Upper lobe of right lung (tissue), 1 donor: ENCODE results near the gene UROC1. TPM values are rescaled to one million over a fixed set of nuclear protein-coding genes. Genes with fewer than 3 reads are reported as not detected.
A peak's percentile ranks its signal among the peaks of the same experiment; 100 is the strongest.

Experiments
- ATAC-seq: fragments of 200-7000 bp; cut with Tn5 transposase; one replicate; pipeline ENCODE4 v1.9.1; 2020; ENCODE audit warnings: mild to moderate bottlenecking, moderate library complexity
- DNase-seq: peaks from one replicate; pipeline ENCODE4 v3.0.0-alpha.2; 2020
- H3K27ac ChIP-seq: fragments of 200-600 bp; one replicate; pipeline ENCODE4 v1.8.0; 2022
- H3K27me3 ChIP-seq: fragments of 200-600 bp; one replicate; pipeline ENCODE4 v1.8.0; 2022; ENCODE audit warnings: mild to moderate bottlenecking
- H3K36me3 ChIP-seq: fragments of 200-600 bp; one replicate; pipeline ENCODE4 v1.8.0; 2022
- H3K4me1 ChIP-seq: fragments of 200-600 bp; one replicate; pipeline ENCODE4 v1.8.0; 2022
- H3K4me3 ChIP-seq: fragments of 200-600 bp; one replicate; pipeline ENCODE4 v1.8.0; 2022; ENCODE audit warnings: mild to moderate bottlenecking
- H3K9me3 ChIP-seq: fragments of 200-600 bp; one replicate; pipeline ENCODE4 v1.8.0; 2022
- intact Hi-C: fragments of 100-400 bp; cut with DNase I; formaldehyde crosslinking; loops from one replicate; pipeline ENCODE4 v1.11.0; 2022
- total RNA-seq: library from RNA; stranded (reverse); fragmentation: NEBNext Ultra II Directional; extraction: Animal tissue kit (Norgen Biotek cat#: 25700); gene quantifications from one replicate; pipeline ENCODE4 v1.2.1, GENCODE V29; 2021
- TF ChIP-seq, protein P1 (sequence below): fragments of 200-600 bp; IDR thresholded peaks from one replicate; pipeline ENCODE4 v1.8.0; 2022; ENCODE audit warnings: antibody characterized with exemption
- donor health status: DM: no; HTN: yes; CAD: no; lungs with severe emphysema.

UROC1 gene
- total RNA-seq, 1 donor from 2014 or later: not detected

DNA sequence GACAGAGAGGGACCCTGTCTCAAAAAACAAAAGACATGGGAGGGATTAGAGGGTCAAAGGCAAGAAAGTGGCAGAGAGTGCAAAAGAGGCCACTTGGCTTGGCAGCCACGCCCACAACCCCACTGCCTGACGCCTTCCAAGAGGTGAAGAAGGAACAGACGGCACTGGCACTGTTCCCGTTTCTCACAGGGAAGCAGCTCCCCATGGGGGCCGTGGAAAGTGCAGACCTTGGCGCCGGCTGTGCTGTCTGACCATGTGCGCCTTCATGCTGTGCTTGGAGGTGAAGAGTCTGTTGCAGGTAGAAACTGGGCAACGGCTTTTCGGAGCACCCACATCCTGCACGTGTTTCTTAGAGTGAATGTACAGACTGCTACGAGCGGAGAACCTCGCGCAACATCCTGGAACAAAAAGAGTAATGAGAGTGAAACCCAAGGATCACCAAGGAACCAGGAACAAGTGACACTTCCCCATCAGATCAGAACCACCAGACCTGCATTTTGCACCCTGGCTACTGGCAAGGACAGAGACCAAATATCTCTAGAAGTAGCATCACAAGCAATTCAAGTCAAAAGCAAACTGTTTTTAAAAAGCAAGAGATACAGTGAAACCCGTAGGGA lies 51.5 kb downstream of the UROC1 start:
- Histone ChIP-seq H3K27me3 (no peaks in the 10 kb centered on the region), H3K4me3 (no peak overlapping the region), H3K36me3 (peaks cover 99% of the 10 kb centered on the region), H3K9me3 (no peaks in the 10 kb centered on the region), H3K4me1 (peaks cover 33% of the 10 kb centered on the region), H3K27ac (peak overlapping the region; percentile 44)
- intact Hi-C loops: no loop called here
- TF ChIP-seq, protein P1, sequence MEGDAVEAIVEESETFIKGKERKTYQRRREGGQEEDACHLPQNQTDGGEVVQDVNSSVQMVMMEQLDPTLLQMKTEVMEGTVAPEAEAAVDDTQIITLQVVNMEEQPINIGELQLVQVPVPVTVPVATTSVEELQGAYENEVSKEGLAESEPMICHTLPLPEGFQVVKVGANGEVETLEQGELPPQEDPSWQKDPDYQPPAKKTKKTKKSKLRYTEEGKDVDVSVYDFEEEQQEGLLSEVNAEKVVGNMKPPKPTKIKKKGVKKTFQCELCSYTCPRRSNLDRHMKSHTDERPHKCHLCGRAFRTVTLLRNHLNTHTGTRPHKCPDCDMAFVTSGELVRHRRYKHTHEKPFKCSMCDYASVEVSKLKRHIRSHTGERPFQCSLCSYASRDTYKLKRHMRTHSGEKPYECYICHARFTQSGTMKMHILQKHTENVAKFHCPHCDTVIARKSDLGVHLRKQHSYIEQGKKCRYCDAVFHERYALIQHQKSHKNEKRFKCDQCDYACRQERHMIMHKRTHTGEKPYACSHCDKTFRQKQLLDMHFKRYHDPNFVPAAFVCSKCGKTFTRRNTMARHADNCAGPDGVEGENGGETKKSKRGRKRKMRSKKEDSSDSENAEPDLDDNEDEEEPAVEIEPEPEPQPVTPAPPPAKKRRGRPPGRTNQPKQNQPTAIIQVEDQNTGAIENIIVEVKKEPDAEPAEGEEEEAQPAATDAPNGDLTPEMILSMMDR: no peak
- peak; percentile 58 for ATAC-seq
- peak; percentile 85 for DNase-seq

DNA sequence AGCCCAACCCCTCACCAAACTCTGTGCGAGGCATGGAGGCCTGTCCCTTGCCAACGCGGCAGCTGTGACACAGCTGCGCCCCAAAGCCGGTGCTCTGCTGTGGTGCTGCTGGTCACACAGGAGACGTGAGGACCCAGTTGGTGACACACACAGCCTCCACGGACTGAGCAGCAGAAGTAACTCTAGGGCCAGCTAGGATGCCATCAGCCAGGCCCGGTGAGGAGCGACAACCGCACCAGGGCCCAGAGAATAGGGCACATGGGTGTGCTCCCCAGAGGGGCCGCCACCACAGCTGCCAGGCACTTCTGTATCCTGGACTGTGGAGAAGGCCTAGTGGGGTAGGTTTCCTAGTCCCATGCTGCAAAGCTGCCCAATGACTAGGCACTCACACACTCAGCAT lies 52.6 kb downstream of the UROC1 start:
- TF ChIP-seq, protein P1: no peak
- H3K4me3 ChIP-seq: no peak overlapping the region
- intact Hi-C loops: no loop called here
- DNase-seq (peak; percentile 51), ATAC-seq (no peak)
- no peak overlapping the region for H3K27ac ChIP-seq
- H3K27me3 ChIP-seq: no peaks in the 10 kb centered on the region
- peaks cover 99% of the 10 kb centered on the region for H3K36me3 ChIP-seq
- peaks cover 32% of the 10 kb centered on the region for H3K4me1 ChIP-seq
- H3K9me3 ChIP-seq: no peaks in the 10 kb centered on the region

DNA sequence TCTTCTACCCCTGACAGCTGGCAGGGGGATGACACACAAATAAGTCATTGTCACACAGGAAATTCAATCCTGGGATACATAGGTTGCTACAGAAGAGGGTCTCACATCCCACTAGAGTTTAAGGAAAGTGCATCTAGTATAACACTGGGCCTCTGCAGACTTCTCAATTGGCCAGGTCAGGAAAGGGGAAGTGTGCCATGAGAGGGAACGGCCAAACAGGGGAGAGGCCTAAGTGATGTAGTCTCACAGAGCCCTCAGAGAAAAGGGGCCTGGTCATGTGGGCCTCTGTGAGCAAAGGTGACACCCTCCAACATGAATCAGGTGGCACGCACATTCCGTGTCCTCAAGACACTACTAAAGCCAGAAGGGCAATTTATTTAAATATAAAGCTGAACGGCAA lies 53.1 kb downstream of the UROC1 start:
- Histone ChIP-seq H3K36me3 (peaks cover 99% of the 10 kb centered on the region), H3K4me3 (no peak overlapping the region), H3K27ac (no peak overlapping the region), H3K9me3 (no peaks in the 10 kb centered on the region), H3K27me3 (no peaks in the 10 kb centered on the region), H3K4me1 (peaks cover 32% of the 10 kb centered on the region)
- intact Hi-C loops: no loop called here
- peak; percentile 51 for ATAC-seq
- DNase-seq: no peak
- TF ChIP-seq, protein P1: no peak

DNA sequence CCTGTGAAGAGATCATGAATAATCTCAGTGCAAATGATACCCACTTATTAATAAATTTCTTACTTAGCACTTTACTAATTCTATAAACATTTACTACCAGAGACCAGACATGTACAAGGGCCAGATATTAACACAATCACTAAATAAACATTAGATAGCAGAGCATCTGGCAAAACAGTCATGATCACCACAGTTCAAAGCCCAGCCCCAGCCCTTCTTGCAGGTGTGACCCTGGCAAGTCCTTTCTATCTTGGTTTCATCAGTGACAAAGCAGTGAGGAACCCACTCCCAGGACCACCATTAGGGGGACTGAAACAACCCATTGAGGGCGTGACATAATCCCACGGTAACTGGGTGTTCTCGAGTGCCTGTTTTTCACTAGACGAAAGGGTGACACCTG lies 53.5 kb downstream of the UROC1 start:
- Histone ChIP-seq H3K9me3 (no peaks in the 10 kb centered on the region), H3K4me1 (peaks cover 29% of the 10 kb centered on the region), H3K27me3 (no peaks in the 10 kb centered on the region), H3K36me3 (peaks cover 99% of the 10 kb centered on the region), H3K27ac (no peak overlapping the region), H3K4me3 (no peak overlapping the region)
- ATAC-seq: no peak
- intact Hi-C loops: no loop called here
- TF ChIP-seq, protein P1: no peak
- DNase-seq: no peak

DNA sequence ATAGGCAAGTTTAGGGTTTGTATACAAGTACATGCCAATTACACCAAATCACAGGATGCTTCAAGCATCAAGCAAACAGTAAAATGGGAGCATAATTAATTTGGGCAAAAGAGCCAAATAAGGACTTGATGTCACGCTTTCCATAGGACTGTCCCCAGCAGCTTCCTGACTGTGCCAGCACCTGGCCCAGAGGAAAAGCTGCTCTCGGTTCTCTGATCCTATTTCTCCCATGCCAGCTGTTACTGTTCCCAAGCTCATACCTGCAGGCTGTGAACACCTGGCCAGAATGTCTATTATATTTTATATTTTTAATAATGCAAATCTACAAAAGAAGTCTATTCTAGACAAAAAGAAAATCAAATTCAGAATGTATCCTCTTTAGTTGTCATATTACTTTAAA lies 54.1 kb downstream of the UROC1 start:
- TF ChIP-seq, protein P1: no peak
- DNase-seq (no peak), ATAC-seq (no peak)
- intact Hi-C loops: no loop called here
- Histone ChIP-seq H3K4me3 (no peak overlapping the region), H3K4me1 (peaks cover 25% of the 10 kb centered on the region), H3K27me3 (no peaks in the 10 kb centered on the region), H3K9me3 (no peaks in the 10 kb centered on the region), H3K36me3 (peaks cover 99% of the 10 kb centered on the region), H3K27ac (no peak overlapping the region)
